Measurements from ENCODE around the gene ACTR1A. TPM values are rescaled to one million over a fixed set of nuclear protein-coding genes. Genes with fewer than 3 reads are reported as not detected.

Gene ACTR1A
- total and polyA plus RNA-seq, 8 donors, result 41.5 to 277 (median 61.1) TPM

DNA sequence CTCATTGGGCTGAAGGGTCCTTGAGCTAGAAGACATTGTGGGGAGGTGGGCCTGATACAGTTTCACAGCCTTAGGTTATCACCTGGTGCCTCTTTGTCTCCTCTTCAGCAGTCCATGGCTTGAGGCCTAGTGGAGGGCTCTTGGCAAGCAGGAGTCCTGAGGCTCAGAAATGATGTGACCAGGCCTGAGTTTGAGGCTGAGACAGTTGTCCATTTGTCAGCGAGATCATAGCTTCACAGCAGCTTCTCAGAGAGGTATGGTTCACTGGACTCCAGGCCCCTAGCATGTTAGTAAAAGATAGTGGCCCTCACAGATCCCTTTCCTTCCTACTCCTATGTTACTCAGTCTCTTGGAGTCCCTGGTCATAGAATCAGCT, 20.4 kb upstream of the ACTR1A start:
- no peak overlapping the region for H3K27ac ChIP-seq

DNA sequence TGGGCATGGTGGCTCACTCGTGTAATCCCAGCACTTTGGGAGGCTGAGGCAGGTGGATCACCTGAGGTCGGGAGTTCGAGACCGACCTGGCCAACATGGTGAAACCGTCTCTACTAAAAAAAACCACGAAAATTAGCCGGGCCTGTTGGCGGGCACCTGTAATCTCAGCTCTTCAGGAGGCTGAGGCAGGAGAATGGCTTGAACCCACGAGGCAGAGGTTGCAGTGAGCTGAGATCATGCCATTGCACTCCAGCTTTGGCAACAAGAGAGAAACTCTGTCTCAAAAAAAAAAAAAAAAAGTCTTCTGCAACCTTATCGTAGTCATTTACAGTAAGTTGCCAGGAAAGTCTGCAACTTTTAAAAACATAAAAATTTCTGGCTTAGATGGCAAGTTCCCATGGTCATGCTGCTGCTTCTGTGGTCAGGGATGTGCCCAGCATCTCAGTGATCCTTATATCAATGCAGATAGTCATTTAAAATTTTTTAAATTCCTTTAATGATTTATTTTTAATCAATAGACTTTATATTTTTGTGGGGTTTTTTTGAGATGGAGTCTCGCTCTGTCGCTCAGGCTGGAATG, 16.8 kb upstream of the ACTR1A start:
- intact Hi-C loops (cut with DNase I; ENCODE audit: low total_unique reads), result no loop called here
- H3K4me1 ChIP-seq, result peaks cover 0 to 4% (median 0%) of the 10 kb centered on the region in 4 donors

More for the DNA sequence above, 20.4 kb upstream of the ACTR1A start:
- H3K9me3 ChIP-seq, result no peaks in the 10 kb centered on the region
- whole genome bisulfite sequencing, 5 donors, result 92 to 100% (median 97%) methylated on average over 1 of the region's 1 CpG
- TF ChIP-seq, protein P1, sequence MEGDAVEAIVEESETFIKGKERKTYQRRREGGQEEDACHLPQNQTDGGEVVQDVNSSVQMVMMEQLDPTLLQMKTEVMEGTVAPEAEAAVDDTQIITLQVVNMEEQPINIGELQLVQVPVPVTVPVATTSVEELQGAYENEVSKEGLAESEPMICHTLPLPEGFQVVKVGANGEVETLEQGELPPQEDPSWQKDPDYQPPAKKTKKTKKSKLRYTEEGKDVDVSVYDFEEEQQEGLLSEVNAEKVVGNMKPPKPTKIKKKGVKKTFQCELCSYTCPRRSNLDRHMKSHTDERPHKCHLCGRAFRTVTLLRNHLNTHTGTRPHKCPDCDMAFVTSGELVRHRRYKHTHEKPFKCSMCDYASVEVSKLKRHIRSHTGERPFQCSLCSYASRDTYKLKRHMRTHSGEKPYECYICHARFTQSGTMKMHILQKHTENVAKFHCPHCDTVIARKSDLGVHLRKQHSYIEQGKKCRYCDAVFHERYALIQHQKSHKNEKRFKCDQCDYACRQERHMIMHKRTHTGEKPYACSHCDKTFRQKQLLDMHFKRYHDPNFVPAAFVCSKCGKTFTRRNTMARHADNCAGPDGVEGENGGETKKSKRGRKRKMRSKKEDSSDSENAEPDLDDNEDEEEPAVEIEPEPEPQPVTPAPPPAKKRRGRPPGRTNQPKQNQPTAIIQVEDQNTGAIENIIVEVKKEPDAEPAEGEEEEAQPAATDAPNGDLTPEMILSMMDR (IDR thresholded peaks at IDR 0.05), result no peak
- no peak for TF ChIP-seq EP300 (IDR thresholded peaks at IDR 0.05)
- no peak for TF ChIP-seq POLR2A (IDR thresholded peaks at IDR 0.05)
- TF ChIP-seq POLR2AphosphoS5 (IDR thresholded peaks at IDR 0.05), result no peak
- H3K4me1 ChIP-seq, result peaks cover 0 to 4% (median 0%) of the 10 kb centered on the region in 4 donors
- no peaks in the 10 kb centered on the region for H3K27me3 ChIP-seq
- no peak overlapping the region for H3K4me3 ChIP-seq
- peak in 1 of 2 donors; percentile 3 for DNase-seq
- H3K36me3 ChIP-seq, result peaks cover 0 to 52% (median 43%) of the 10 kb centered on the region in 4 donors
- intact Hi-C loops (cut with DNase I; ENCODE audit: low total_unique reads), result no loop called here

DNA sequence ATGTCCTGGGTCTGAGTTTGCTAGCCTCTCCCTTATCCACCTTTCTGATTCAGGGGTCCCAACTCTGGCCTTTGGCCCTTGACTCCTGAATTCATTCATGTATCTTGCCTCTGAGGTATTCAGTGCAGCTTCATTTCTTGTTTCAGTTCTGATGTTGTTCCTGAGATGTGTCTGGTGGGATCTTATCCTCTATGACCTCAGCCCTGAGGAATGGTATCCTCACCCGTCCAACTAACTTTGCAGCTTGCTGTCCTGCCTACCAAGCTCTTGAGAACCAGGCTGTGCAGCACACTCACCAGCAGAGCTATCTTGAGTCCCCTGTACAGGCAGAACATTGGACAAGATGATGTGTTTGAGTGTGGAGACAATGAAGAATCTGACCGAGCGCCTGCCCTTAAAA, 15.0 kb upstream of the ACTR1A start:
- DNase-seq, result no peak
- no peaks in the 10 kb centered on the region for H3K9me3 ChIP-seq
- WGBS, 5 donors, result 73 to 92% (median 90%) methylated on average over 3 of the region's 3 CpGs
- peaks cover 7 to 62% (median 52%) of the 10 kb centered on the region in 4 donors for H3K36me3 ChIP-seq
- no peaks in the 10 kb centered on the region for H3K27me3 ChIP-seq
- no peak overlapping the region for H3K4me3 ChIP-seq
- TF ChIP-seq, protein P1 (IDR thresholded peaks at IDR 0.05), result no peak
- TF ChIP-seq POLR2AphosphoS5 (IDR thresholded peaks at IDR 0.05), result no peak
- H3K4me1 ChIP-seq, result no peaks in the 10 kb centered on the region
- no peak overlapping the region for H3K27ac ChIP-seq
- intact Hi-C loops (cut with DNase I; ENCODE audit: low total_unique reads), result no loop called here

More for the DNA sequence above, 16.8 kb upstream of the ACTR1A start:
- H3K27me3 ChIP-seq, result no peaks in the 10 kb centered on the region
- H3K36me3 ChIP-seq, result peaks cover 3 to 59% (median 48%) of the 10 kb centered on the region in 4 donors
- TF ChIP-seq POLR2A (IDR thresholded peaks at IDR 0.05), result no peak
- no peak for TF ChIP-seq POLR2AphosphoS5 (IDR thresholded peaks at IDR 0.05)
- TF ChIP-seq, protein P1 (IDR thresholded peaks at IDR 0.05), result no peak
- no peak for TF ChIP-seq EP300 (IDR thresholded peaks at IDR 0.05)
- H3K27ac ChIP-seq, result no peak overlapping the region
- peak in 1 of 2 donors; percentile 8 for DNase-seq
- H3K4me3 ChIP-seq, result no peak overlapping the region
- H3K9me3 ChIP-seq, result no peaks in the 10 kb centered on the region
- WGBS, 5 donors, result 92 to 97% (median 94%) methylated on average over 12 of the region's 12 CpGs

GRCh38 chr10:102515724-102516123, 13.2 kb upstream of the ACTR1A start:
- H3K27me3 ChIP-seq, result no peaks in the 10 kb centered on the region
- H3K9me3 ChIP-seq, result no peaks in the 10 kb centered on the region
- TF ChIP-seq POLR2A (IDR thresholded peaks at IDR 0.05) (no peak), EP300 (IDR thresholded peaks at IDR 0.05) (no peak), POLR2AphosphoS5 (IDR thresholded peaks at IDR 0.05) (no peak)
- TF ChIP-seq, protein P1 (IDR thresholded peaks at IDR 0.05), result no peak
- H3K27ac ChIP-seq, result no peak overlapping the region
- H3K36me3 ChIP-seq, result peaks cover 13 to 77% (median 61%) of the 10 kb centered on the region in 4 donors
- no peak overlapping the region for H3K4me3 ChIP-seq
- DNase-seq, result peak in 1 of 2 donors; percentile 3
- intact Hi-C loops (cut with DNase I; ENCODE audit: low total_unique reads), result no loop called here
- no peaks in the 10 kb centered on the region for H3K4me1 ChIP-seq
- WGBS, 5 donors, result 95 to 99% (median 98%) methylated on average over 3 of the region's 3 CpGs
